ENCODE data around the gene ORAI3.
A peak's percentile ranks its signal among the peaks of the same experiment; 100 is the strongest.

ORAI3 gene

DNA sequence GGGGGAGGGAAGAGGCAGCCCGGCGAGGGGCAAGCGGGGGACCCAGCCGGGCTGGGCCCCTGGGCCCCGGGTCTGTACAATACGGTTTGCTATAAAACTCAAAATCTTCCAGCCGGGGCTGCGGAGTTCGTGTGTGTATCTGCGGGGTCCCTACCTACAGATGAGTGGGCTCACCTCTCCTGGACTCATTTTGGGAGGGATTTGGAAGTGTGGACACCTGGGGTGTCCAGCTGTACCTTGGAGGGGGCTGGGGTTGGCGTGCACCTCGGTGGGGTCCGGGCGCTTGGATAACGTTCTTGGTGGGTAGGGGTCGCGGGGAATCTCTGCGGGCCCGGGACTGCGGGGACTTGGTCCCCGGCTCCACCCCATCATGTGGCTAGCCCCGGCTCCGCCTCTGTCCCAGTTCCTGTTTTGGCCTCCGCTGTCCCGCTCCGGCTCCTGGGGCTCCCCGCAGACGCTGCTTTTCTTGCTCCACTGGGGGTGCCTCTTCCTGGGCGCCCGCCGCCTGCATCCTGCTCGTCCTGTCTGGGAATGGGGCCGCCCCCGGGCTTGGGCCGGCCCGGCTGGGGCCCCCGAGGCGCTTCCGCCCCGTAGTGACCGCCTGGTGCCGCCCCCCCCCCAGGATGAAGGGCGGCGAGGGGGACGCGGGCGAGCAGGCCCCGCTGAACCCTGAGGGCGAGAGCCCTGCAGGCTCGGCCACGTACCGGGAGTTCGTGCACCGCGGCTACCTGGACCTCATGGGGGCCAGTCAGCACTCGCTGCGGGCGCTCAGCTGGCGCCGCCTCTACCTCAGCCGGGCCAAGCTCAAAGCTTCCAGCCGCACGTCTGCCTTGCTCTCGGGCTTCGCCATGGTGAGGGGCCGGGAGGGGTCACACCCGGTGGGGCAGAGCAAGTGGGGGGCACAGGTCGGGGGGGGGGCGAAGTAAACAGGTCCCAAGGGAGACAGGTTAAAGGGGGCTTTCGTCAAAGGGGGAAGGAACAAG lies at the start of gene ORAI3:
Gene ORAI3, plus strand, starts transcription at position 402 of the 983 bp plus-strand sequence. Its CDS starts 222 bp downstream, at position 624.
- peak within 1 kb of the TSS; percentile 92 for H3K27ac Mint-ChIP-seq
- no peaks in the 10 kb centered on the region for H3K27me3 Mint-ChIP-seq
- peaks cover 81% of the 10 kb centered on the region for H3K36me3 Mint-ChIP-seq (ENCODE audit: low read depth)
- H3K9me3 Mint-ChIP-seq, result no peaks in the 10 kb centered on the region
- peaks cover 36% of the 10 kb centered on the region for H3K4me1 Mint-ChIP-seq (ENCODE audit: low read depth)
- peak within 1 kb of the TSS; percentile 98 for H3K4me3 Mint-ChIP-seq
- intact Hi-C loops (cut with micrococcal nuclease), result loop anchor here (2.0 kb wide), 1 partner anchor 26 kb away; the partner anchor contains the start of gene FBXL19

DNA sequence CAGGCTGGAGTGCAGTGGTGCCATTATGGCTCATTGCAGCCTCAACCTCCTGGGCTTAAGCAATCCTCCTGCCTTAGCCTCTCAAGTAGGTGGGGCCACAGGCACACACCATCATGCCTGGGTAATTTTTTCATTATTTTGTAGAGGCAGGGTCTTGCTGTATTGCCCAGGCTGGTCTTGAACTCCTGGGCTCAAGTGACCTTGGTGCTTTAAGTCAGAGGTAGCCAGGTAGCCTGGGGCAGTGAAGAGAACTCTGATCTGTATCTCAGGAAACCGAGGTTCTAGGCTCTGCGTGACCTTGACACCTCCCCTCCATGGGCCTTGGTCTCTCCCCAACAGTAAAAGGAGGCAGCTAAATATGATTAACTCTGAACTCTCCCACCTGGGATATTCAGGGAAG lies 49.1 kb upstream of the ORAI3 start:
- Mint-ChIP-seq H3K36me3 (ENCODE audit: low read depth) (peaks cover 13% of the 10 kb centered on the region), H3K4me1 (ENCODE audit: low read depth) (peaks cover 63% of the 10 kb centered on the region), H3K9me3 (no peaks in the 10 kb centered on the region), H3K27ac (no peak overlapping the region), H3K4me3 (no peak overlapping the region), H3K27me3 (no peaks in the 10 kb centered on the region)
- intact Hi-C loops (cut with micrococcal nuclease), result loop anchor here (5.0 kb wide), 1 partner anchor 57 kb away; no protein-coding TSS in a partner anchor

DNA sequence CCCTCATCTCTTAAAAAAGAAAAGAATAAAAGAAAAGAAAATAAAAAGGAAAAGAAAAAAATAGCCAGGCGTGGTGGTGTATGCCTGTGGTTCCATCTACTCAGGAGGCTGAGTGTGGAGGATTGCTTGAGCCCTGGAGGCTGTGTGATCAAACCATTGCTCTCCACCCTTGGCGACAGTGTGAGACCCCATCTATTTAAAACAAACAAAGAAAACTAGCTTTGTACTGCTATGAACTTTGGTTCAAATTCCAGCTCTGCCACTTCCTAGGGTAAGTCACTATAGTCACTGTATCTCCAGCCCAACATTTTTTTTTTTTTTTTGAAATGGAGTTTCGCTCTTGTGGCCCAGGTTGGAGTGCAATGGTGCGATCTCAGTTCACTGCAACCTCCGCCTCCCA lies 48.3 kb upstream of the ORAI3 start:
- Mint-ChIP-seq H3K4me1 (ENCODE audit: low read depth) (peaks cover 55% of the 10 kb centered on the region), H3K9me3 (no peaks in the 10 kb centered on the region), H3K4me3 (no peak overlapping the region), H3K36me3 (ENCODE audit: low read depth) (peaks cover 13% of the 10 kb centered on the region), H3K27me3 (no peaks in the 10 kb centered on the region), H3K27ac (no peak overlapping the region)
- intact Hi-C loops (cut with micrococcal nuclease), result loop anchor here (5.0 kb wide), 1 partner anchor 58 kb away; no protein-coding TSS in a partner anchor

- Mint-ChIP-seq H3K27me3 (no peaks in the 10 kb centered on the region), H3K4me1 (ENCODE audit: low read depth) (peaks cover 47% of the 10 kb centered on the region), H3K36me3 (ENCODE audit: low read depth) (peaks cover 13% of the 10 kb centered on the region), H3K9me3 (no peaks in the 10 kb centered on the region), H3K27ac (peak overlapping the region; percentile 59), H3K4me3 (peak overlapping the region; percentile 67)
- intact Hi-C loops (cut with micrococcal nuclease), result loop anchor here (2.0 to 5.0 kb wide), 2 partner anchors 27 to 59 kb away; no protein-coding TSS in a partner anchor
These were observed 47.5 kb upstream of the ORAI3 start for GRCh38 chr16:30901201-30902028.

DNA sequence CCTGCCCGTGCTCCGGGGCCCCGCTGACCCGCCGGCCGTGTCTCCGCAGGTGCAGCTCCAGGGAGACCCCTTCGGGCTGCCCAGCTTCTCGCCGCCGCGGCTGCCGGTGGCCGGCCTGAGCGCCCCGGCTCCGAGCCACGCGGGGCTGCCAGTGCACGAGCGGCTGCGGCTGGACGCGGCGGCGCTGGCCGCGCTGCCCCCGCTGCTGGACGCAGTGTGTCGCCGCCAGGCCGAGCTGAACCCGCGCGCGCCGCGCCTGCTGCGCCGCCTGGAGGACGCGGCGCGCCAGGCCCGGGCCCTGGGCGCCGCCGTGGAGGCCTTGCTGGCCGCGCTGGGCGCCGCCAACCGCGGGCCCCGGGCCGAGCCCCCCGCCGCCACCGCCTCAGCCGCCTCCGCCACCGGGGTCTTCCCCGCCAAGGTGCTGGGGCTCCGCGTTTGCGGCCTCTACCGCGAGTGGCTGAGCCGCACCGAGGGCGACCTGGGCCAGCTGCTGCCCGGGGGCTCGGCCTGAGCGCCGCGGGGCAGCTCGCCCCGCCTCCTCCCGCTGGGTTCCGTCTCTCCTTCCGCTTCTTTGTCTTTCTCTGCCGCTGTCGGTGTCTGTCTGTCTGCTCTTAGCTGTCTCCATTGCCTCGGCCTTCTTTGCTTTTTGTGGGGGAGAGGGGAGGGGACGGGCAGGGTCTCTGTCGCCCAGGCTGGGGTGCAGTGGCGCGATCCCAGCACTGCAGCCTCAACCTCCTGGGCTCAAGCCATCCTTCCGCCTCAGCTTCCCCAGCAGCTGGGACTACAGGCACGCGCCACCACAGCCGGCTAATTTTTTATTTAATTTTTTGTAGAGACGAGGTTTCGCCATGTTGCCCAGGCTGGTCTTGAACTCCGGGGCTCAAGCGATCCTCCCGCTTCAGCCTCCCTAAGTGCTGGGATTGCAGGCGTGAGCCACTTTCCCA lies 46.6 kb upstream of the ORAI3 start:
- Mint-ChIP-seq H3K27me3 (no peaks in the 10 kb centered on the region), H3K36me3 (ENCODE audit: low read depth) (peaks cover 13% of the 10 kb centered on the region), H3K9me3 (no peaks in the 10 kb centered on the region), H3K4me3 (peak overlapping the region; percentile 96), H3K4me1 (ENCODE audit: low read depth) (peaks cover 38% of the 10 kb centered on the region), H3K27ac (peak overlapping the region; percentile 98)
- intact Hi-C loops (cut with micrococcal nuclease), result loop anchor here (2.0 to 5.0 kb wide), 2 partner anchors 28 to 60 kb away; no protein-coding TSS in a partner anchor

- H3K27me3 Mint-ChIP-seq, result no peaks in the 10 kb centered on the region
- peaks cover 13% of the 10 kb centered on the region for H3K36me3 Mint-ChIP-seq (ENCODE audit: low read depth)
- H3K9me3 Mint-ChIP-seq, result no peaks in the 10 kb centered on the region
- H3K4me3 Mint-ChIP-seq, result peak overlapping the region; percentile 96
- peak overlapping the region; percentile 98 for H3K27ac Mint-ChIP-seq
- peaks cover 31% of the 10 kb centered on the region for H3K4me1 Mint-ChIP-seq (ENCODE audit: low read depth)
- intact Hi-C loops (cut with micrococcal nuclease), result loop anchor here (2.0 to 5.0 kb wide), 2 partner anchors 28 to 61 kb away; no protein-coding TSS in a partner anchor
These were observed 45.9 kb upstream of the ORAI3 start for GRCh38 chr16:30903002-30903401.

DNA sequence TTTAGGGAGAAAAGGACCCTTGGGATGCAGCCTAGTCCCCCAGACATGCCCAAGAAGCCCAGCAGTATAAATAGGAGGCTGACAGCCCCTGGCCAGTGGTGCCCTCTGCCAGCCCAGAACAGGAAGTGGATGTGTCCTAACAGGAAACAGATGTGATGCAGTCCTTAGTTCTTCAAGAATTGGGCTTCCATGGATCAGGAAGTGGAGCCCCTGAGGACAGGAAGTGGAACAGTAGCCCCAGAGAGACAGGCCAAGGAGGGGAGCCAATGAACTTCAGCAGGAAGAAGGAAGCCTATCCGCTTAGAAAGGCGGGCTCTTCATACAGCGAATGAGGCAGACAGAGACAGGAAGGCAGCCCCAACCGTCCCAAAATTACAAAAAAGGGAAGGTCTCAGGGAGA lies 45.3 kb upstream of the ORAI3 start:
- Mint-ChIP-seq H3K27me3 (no peaks in the 10 kb centered on the region), H3K27ac (peak overlapping the region; percentile 98), H3K4me3 (peak overlapping the region; percentile 61), H3K36me3 (ENCODE audit: low read depth) (peaks cover 13% of the 10 kb centered on the region), H3K9me3 (no peaks in the 10 kb centered on the region), H3K4me1 (ENCODE audit: low read depth) (peaks cover 31% of the 10 kb centered on the region)
- intact Hi-C loops (cut with micrococcal nuclease), result loop anchor here (2.0 to 5.0 kb wide), 2 partner anchors 29 to 61 kb away; no protein-coding TSS in a partner anchor

- Mint-ChIP-seq H3K4me1 (ENCODE audit: low read depth) (peaks cover 31% of the 10 kb centered on the region), H3K27ac (peak overlapping the region; percentile 98), H3K4me3 (no peak overlapping the region), H3K27me3 (no peaks in the 10 kb centered on the region), H3K36me3 (ENCODE audit: low read depth) (peaks cover 13% of the 10 kb centered on the region), H3K9me3 (no peaks in the 10 kb centered on the region)
- intact Hi-C loops (cut with micrococcal nuclease), result loop anchor here (5.0 kb wide), 1 partner anchor 62 kb away; no protein-coding TSS in a partner anchor
These were observed 44.6 kb upstream of the ORAI3 start for GRCh38 chr16:30904114-30904780.

DNA sequence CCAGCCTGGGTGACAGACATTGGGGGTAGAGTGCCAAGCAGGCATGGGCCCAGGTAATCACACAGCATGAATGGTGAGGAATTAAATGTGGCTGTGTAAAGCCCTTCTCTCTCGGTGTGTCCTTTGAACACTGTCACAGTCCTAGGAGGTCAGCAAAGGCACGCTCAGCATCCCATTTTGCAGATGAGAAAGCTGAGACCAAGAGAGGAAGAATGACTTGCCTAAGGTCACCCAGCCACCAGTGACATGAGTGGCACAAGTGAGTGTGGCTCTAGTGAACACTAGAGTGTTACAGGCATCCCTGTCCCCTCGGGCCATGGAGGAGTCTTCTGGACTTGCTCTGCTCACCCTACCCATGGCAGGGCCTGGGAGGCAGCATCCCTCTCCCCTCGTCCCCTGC lies 41.8 kb upstream of the ORAI3 start:
- Mint-ChIP-seq H3K4me3 (no peak overlapping the region), H3K36me3 (ENCODE audit: low read depth) (peaks cover 13% of the 10 kb centered on the region), H3K4me1 (ENCODE audit: low read depth) (peaks cover 26% of the 10 kb centered on the region), H3K27ac (no peak overlapping the region), H3K27me3 (no peaks in the 10 kb centered on the region), H3K9me3 (no peaks in the 10 kb centered on the region)
- intact Hi-C loops (cut with micrococcal nuclease), result no loop called here

DNA sequence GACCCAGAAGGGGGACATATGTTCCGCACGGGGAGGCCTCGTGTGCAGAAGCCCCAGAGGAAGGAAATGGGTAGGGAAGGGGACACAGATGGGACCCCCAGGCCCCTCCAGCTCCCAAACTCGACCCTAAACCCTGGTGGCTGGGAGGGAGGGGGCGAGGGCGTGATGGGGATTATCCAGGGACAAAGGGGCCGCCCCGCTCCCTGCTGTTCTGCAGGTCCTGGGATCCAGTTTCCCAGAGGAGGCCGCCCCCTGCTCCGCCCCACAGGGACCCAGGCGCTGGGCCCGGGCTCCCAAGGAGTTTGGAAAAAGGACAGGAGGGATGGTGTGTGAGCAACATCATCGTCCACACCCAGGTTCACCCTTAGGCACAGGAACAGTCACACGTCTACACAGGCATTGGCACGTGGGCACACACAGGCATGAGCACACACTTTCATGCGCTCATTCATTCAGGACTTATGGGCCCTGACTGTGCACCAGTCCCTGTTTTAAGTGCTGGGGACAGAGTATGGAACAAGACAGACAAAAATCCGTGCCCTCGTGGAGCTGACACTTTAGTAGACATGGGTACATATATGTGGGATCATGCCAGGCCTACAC lies 38.3 kb upstream of the ORAI3 start:
- H3K4me1 Mint-ChIP-seq (ENCODE audit: low read depth), result no peaks in the 10 kb centered on the region
- H3K4me3 Mint-ChIP-seq, result no peak overlapping the region
- intact Hi-C loops (cut with micrococcal nuclease), result no loop called here
- H3K9me3 Mint-ChIP-seq, result no peaks in the 10 kb centered on the region
- no peaks in the 10 kb centered on the region for H3K27me3 Mint-ChIP-seq
- H3K27ac Mint-ChIP-seq, result no peak overlapping the region
- no peaks in the 10 kb centered on the region for H3K36me3 Mint-ChIP-seq (ENCODE audit: low read depth)

DNA sequence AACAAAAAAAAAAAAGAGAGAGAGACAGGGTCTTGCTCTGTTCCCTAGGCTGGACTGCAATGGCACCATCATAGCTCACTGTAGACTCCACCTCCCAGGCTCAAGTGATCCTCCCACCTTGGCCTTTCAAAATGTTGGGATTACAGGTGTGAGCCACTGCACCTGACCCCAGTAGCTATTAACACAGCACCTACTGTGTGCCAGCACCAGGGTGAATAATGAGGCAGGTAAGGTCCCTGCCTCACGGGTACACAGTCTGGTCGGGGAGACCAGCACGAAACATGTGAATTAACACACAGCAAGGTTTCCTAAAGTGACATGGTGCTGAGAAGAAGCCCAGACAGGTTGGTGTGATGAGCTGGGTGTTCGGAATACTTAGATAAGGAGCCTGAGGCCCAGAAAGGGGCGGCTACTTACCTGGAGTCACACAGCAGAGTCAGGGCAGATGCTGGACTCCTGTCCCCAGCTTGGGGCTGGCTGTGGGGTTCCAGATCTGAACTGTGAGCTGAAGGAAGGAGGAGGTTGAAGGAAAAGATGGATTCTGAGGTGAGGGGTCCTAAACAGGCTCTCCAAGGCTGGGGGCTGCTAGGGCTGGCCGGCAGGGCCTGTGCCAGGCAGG lies 36.0 kb upstream of the ORAI3 start:
- H3K27me3 Mint-ChIP-seq, result no peaks in the 10 kb centered on the region
- no peaks in the 10 kb centered on the region for H3K9me3 Mint-ChIP-seq
- H3K4me1 Mint-ChIP-seq (ENCODE audit: low read depth), result no peaks in the 10 kb centered on the region
- intact Hi-C loops (cut with micrococcal nuclease), result no loop called here
- H3K4me3 Mint-ChIP-seq, result no peak overlapping the region
- H3K27ac Mint-ChIP-seq, result no peak overlapping the region
- no peaks in the 10 kb centered on the region for H3K36me3 Mint-ChIP-seq (ENCODE audit: low read depth)

DNA sequence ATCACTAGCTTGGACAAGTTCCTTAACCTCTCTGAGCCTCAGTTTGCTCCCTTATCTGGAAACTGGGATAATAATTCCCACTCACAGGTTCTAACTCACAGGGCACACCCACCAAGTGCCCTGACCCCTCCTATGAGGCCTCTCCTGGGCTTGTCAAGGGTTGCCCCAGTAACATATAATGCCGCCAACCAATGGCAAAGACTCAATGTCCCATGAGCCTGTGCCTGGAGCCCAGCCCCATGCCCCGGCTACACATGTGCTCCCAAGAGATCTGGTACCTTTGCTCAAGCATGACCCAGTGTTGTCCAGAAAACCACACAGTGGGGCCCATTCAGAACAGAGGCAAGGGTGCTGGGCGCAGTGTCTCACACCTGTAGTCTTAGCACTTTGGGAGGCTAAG lies 34.0 kb upstream of the ORAI3 start:
- peaks cover 10% of the 10 kb centered on the region for H3K4me1 Mint-ChIP-seq (ENCODE audit: low read depth)
- no peak overlapping the region for H3K27ac Mint-ChIP-seq
- H3K9me3 Mint-ChIP-seq, result peaks cover 10% of the 10 kb centered on the region
- intact Hi-C loops (cut with micrococcal nuclease), result no loop called here
- H3K36me3 Mint-ChIP-seq (ENCODE audit: low read depth), result no peaks in the 10 kb centered on the region
- H3K4me3 Mint-ChIP-seq, result no peak overlapping the region
- H3K27me3 Mint-ChIP-seq, result no peaks in the 10 kb centered on the region
